ENCODE measurements around the gene STIM1.

GRCh38 chr11:3830730-3831129 is 24.7 kb upstream of the STIM1 start:
- TF ChIP-seq CTCF (IDR thresholded peaks at IDR 0.05; ENCODE audit: borderline replicate concordance, extremely low read depth, low read length, poor library complexity, severe bottlenecking) (no peak), EZH2 (IDR thresholded peaks at IDR 0.05; ENCODE audit: borderline replicate concordance, low read depth, low read length, severe bottlenecking) (no peak)

Measured in DND-41 (cell line).